ENCODE data around the gene CLDN20. TPM values are rescaled to one million over a fixed set of nuclear protein-coding genes. Genes with fewer than 3 reads are reported as not detected.

The CLDN20 gene
- polyA plus RNA-seq, 1 of the 3 experiments (the other 2 are of a cell fraction), result 0.07 TPM

- TF ChIP-seq TEAD4 (IDR thresholded peaks at IDR 0.05; ENCODE audit: borderline replicate concordance, insufficient read depth) (no peak), GABPA (IDR thresholded peaks at IDR 0.05; ENCODE audit: low read depth) (no peak), EP300 (IDR thresholded peaks at IDR 0.05; ENCODE audit: borderline replicate concordance in 1 of 2, low read depth in 1 of 2, low read length in 1 of 2) (no peak), FOXM1 (IDR thresholded peaks at IDR 0.05; ENCODE audit: low read depth) (no peak), FOXJ3 (CRISPR knock-in tag; IDR thresholded peaks at IDR 0.05) (no peak), CHD2 (IDR thresholded peaks at IDR 0.05; ENCODE audit: low read length, partially characterized antibody) (no peak), RCOR1 (IDR thresholded peaks at IDR 0.05; ENCODE audit: low read length) (no peak), FOSL2 (IDR thresholded peaks at IDR 0.05; ENCODE audit: borderline replicate concordance, low read depth) (no peak), REST (IDR thresholded peaks at IDR 0.05; ENCODE audit: low read depth, low read length) (no peak), NRF1 (IDR thresholded peaks at IDR 0.05; ENCODE audit: low read depth, low read length) (no peak)
- peaks cover 0 to 2% of the 10 kb centered on the region in 2 experiments; a peak in 1 of 4 replicates for H3K4me1 ChIP-seq (ENCODE audit: control insufficient read depth in 1 of 2, insufficient read depth in 2 of 2, low read depth in 1 of 2, low read length in 1 of 2)
- no peaks in the 10 kb centered on the region for H3K79me2 ChIP-seq (ENCODE audit: insufficient read depth)
- ChIA-PET CTCF (interaction anchor here (0.6 to 1.4 kb wide), 4 partner anchors 9 to 367 kb away, joined by 3 to 4 read pairs (median 3); no protein-coding TSS in a partner anchor), POLR2A (no interaction called here)
- no peak overlapping the region for H3K9ac ChIP-seq
- no peaks in the 10 kb centered on the region for H3K36me3 ChIP-seq (replicated peaks in 1 of 2; ENCODE audit: control insufficient read depth in 1 of 2, insufficient read depth in 2 of 2, low read length in 1 of 2)
- no peak overlapping the region for H3K4me3 ChIP-seq (ENCODE audit: low read depth in 2 of 2, low read length in 1 of 2)
- H4K20me1 ChIP-seq (ENCODE audit: insufficient read depth), result no peaks in the 10 kb centered on the region
- H3K27me3 ChIP-seq (ENCODE audit: insufficient read depth), result no peaks in the 10 kb centered on the region
- no peak overlapping the region for H2AFZ ChIP-seq (ENCODE audit: low read depth)
- no peaks in the 10 kb centered on the region for H3F3A ChIP-seq (replicated peaks; ENCODE audit: insufficient read depth)
- H3K9me2 ChIP-seq, result no peaks in the 10 kb centered on the region
- no peak overlapping the region for H3K4me2 ChIP-seq
- no peak overlapping the region for H3K27ac ChIP-seq (ENCODE audit: low read depth in 2 of 2, low read length in 1 of 2)
- H3K9me3 ChIP-seq, result no peaks in the 10 kb centered on the region
- 72% methylated on average over 5 of the region's 5 CpGs for WGBS (ENCODE audit: low lambda C conversion rate)
- DNase-seq, result no peak
These were observed 28.7 kb upstream of the CLDN20 start for GRCh38 chr6:155235087-155235486.

GRCh38 chr6:155237613-155238012 lies 26.2 kb upstream of the CLDN20 start:
- TF ChIP-seq NFIC (IDR thresholded peaks at IDR 0.05; ENCODE audit: borderline replicate concordance), result no peak
- no peak for TF ChIP-seq REST (IDR thresholded peaks at IDR 0.05; ENCODE audit: low read depth, low read length)
- no peak for TF ChIP-seq EP300 (IDR thresholded peaks at IDR 0.05; ENCODE audit: borderline replicate concordance in 1 of 2, low read depth in 1 of 2, low read length in 1 of 2)
- no peak for TF ChIP-seq CTCF (IDR thresholded peaks at IDR 0.05)
- Histone ChIP-seq H3K4me2 (no peak overlapping the region), H3K4me3 (ENCODE audit: low read depth in 2 of 2, low read length in 1 of 2) (no peak overlapping the region), H4K20me1 (ENCODE audit: insufficient read depth) (no peaks in the 10 kb centered on the region), H3K36me3 (replicated peaks in 1 of 2; ENCODE audit: control insufficient read depth in 1 of 2, insufficient read depth in 2 of 2, low read length in 1 of 2) (peaks cover 0 to 11% of the 10 kb centered on the region in 2 experiments), H3K27me3 (ENCODE audit: insufficient read depth) (no peaks in the 10 kb centered on the region), H3K4me1 (ENCODE audit: control insufficient read depth in 1 of 2, insufficient read depth in 2 of 2, low read depth in 1 of 2, low read length in 1 of 2) (no peaks in the 10 kb centered on the region; a peak in 1 of 4 replicates), H3K9me3 (no peaks in the 10 kb centered on the region), H3K9ac (no peak overlapping the region), H3K79me2 (ENCODE audit: insufficient read depth) (no peaks in the 10 kb centered on the region), H3K27ac (ENCODE audit: low read depth in 2 of 2, low read length in 1 of 2) (no peak overlapping the region), H3F3A (replicated peaks; ENCODE audit: insufficient read depth) (no peaks in the 10 kb centered on the region), H3K9me2 (no peaks in the 10 kb centered on the region), H2AFZ (ENCODE audit: low read depth) (no peak overlapping the region)
- no CpG with 5 or more reads among the region's 1 CpG for WGBS (ENCODE audit: low lambda C conversion rate)
- POLR2A ChIA-PET, result no interaction called here
- DNase-seq, result no peak
- CTCF ChIA-PET, result interaction anchor here (2.2 kb wide), 1 partner anchor 11 kb away, joined by 9 read pairs; no protein-coding TSS in a partner anchor

All from SK-N-SH (cell line).